Mesothelial cell of epicardium (in vitro differentiated cells): ENCODE data around the gene CYSLTR2. TPM values are rescaled to one million over a fixed set of nuclear protein-coding genes. Genes with fewer than 3 reads are reported as not detected.
"Not testable (repeated sequence)": the region's sequence is repeated elsewhere in the genome, so short reads cannot be mapped to it uniquely, and the experiment has no call there.

ENCODE experiments used
- DNase-seq, 2 experiments: peaks; one replicate each; pipeline ENCODE4 v3.0.0; 2021; ENCODE audit warnings: low spot score in 2 of 2; ENCODE audit not compliant: unreplicated experiment in 2 of 2
- H3K27ac Mint-ChIP-seq: 2 replicates; pipeline ENCODE4 v1.8.0; 2021; ENCODE audit warnings: mixed read lengths
- H3K27me3 Mint-ChIP-seq: 2 replicates; pipeline ENCODE4 v1.8.0; 2021; ENCODE audit warnings: low read depth, mixed read lengths
- H3K36me3 Mint-ChIP-seq: 2 replicates; pipeline ENCODE4 v1.8.0; 2021; ENCODE audit warnings: mixed read lengths
- H3K4me1 Mint-ChIP-seq: 2 replicates; pipeline ENCODE4 v1.8.0; 2021; ENCODE audit warnings: mixed read lengths
- H3K4me3 Mint-ChIP-seq: 2 replicates; pipeline ENCODE4 v1.8.0; 2021; ENCODE audit warnings: mild to moderate bottlenecking, moderate library complexity, mixed read lengths
- H3K9me3 Mint-ChIP-seq: 2 replicates; pipeline ENCODE4 v1.8.0; 2021; ENCODE audit warnings: mixed read lengths
- CTCF ChIP-seq: fragments of 200-600 bp; sonication (generic); IDR thresholded peaks from one replicate; pipeline ENCODE4 v1.5.0; 2021; ENCODE audit warnings: antibody characterized with exemption; ENCODE audit not compliant: unreplicated experiment
- total RNA-seq: library from RNA; stranded (reverse); gene quantifications from 3 replicates; pipeline ENCODE4 v1.2.1, GENCODE V29; 2021

Gene CYSLTR2
- total RNA-seq, 1 donor from 2014 or later, result 3.9 TPM

DNA sequence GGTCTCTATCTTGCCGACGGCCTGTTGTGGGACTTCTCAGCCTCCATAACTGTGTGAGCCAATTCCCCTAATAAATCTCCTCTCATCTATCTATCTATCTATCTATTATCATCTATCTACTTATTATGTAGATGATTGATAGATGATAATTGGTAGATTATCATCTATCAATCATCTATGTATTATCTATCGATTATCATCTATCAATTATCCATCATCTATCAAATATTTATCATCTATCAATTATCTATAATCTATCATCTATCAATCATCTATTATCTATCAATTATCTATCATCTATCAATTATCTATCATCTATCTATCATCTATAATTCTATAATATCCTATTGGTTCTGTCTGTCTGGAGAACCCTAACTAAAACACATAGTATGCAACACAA, 33.5 kb downstream of the CYSLTR2 start:
- H3K9me3 Mint-ChIP-seq, result peaks cover 20% of the 10 kb centered on the region
- H3K4me1 Mint-ChIP-seq, result no peaks in the 10 kb centered on the region
- H3K36me3 Mint-ChIP-seq, result peaks cover 4% of the 10 kb centered on the region
- TF ChIP-seq CTCF, result no peak
- no peak overlapping the region for H3K27ac Mint-ChIP-seq
- H3K4me3 Mint-ChIP-seq, result no peak overlapping the region
- no peaks in the 10 kb centered on the region for H3K27me3 Mint-ChIP-seq
- DNase-seq, result no peak

- DNase-seq, result no peak
- Mint-ChIP-seq H3K4me1 (no peaks in the 10 kb centered on the region), H3K36me3 (peaks cover 4% of the 10 kb centered on the region), H3K27me3 (no peaks in the 10 kb centered on the region), H3K27ac (no peak overlapping the region), H3K9me3 (peaks cover 31% of the 10 kb centered on the region), H3K4me3 (no peak overlapping the region)
- no peak for TF ChIP-seq CTCF
These were observed 40.3 kb downstream of the CYSLTR2 start for GRCh38 chr13:48693998-48694397.

DNA sequence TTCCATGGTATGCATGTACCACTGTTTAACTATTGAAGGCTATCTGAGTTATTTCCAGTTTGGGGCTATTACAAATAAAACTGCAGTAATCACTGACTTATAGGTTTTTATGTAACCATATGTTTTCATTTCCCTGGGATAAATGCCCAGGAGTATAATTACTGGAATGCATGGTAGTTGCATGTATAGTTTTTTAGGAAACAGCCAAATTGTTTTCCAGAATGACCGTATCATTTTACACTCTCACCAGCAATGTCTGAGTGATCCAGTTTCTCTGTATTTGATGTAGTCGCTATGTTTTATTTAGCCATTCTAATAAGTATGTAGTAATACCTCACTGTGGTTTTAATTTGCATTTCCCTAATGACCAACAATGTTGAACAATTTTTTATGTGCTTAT, 42.0 kb downstream of the CYSLTR2 start:
- Mint-ChIP-seq H3K27me3 (no peaks in the 10 kb centered on the region), H3K9me3 (peaks cover 22% of the 10 kb centered on the region), H3K4me1 (no peaks in the 10 kb centered on the region), H3K4me3 (no peak overlapping the region), H3K27ac (no peak overlapping the region), H3K36me3 (no peaks in the 10 kb centered on the region)
- no peak for DNase-seq
- TF ChIP-seq CTCF, result no peak

DNA sequence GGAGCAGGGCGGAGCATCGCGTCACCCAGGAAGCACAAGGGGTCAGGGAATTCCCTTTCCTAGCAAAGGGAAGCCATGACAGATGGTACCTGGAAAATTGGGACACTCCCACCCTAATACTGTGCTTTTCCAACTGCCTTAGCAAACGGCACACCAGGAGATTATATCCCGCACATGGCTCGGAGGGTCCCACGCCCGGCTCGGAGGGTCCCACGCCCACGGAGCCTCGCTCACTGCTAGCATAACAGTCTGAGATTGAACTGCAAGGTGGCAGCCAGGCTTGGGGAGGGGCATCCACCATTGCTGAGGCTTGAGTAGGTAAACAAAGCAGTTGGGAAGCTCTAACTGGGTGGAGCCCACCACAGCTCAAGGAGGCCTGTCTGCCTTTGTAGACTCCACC, 42.9 kb downstream of the CYSLTR2 start:
- not testable (repeated sequence) for H3K27ac Mint-ChIP-seq, H3K27me3 Mint-ChIP-seq, H3K4me3 Mint-ChIP-seq, H3K4me1 Mint-ChIP-seq, DNase-seq, H3K36me3 Mint-ChIP-seq
- peaks cover 26% of the 10 kb centered on the region for H3K9me3 Mint-ChIP-seq

DNA sequence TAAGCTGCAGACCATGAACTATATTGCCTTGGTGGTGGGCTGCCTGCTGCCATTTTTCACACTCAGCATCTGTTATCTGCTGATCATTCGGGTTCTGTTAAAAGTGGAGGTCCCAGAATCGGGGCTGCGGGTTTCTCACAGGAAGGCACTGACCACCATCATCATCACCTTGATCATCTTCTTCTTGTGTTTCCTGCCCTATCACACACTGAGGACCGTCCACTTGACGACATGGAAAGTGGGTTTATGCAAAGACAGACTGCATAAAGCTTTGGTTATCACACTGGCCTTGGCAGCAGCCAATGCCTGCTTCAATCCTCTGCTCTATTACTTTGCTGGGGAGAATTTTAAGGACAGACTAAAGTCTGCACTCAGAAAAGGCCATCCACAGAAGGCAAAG, 53.7 kb downstream of the CYSLTR2 start:
- Mint-ChIP-seq H3K36me3 (peaks cover 5% of the 10 kb centered on the region), H3K27ac (no peak overlapping the region), H3K9me3 (peaks cover 55% of the 10 kb centered on the region), H3K4me1 (no peaks in the 10 kb centered on the region), H3K4me3 (no peak overlapping the region), H3K27me3 (no peaks in the 10 kb centered on the region)
- no peak for TF ChIP-seq CTCF
- no peak for DNase-seq

DNA sequence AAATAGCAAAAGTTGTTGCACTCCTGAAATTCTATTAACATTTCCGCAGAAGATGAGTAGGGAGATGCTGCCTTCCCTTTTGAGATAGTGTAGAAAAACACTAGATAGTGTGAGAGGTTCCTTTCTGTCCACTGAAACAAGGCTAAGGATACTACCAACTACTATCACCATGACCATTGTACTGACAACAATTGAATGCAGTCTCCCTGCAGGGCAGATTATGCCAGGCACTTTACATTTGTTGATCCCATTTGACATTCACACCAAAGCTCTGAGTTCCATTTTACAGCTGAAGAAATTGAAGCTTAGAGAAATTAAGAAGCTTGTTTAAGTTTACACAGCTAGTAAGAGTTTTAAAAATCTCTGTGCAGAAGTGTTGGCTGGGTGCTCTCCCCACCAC, 55.0 kb downstream of the CYSLTR2 start:
- no peaks in the 10 kb centered on the region for H3K27me3 Mint-ChIP-seq
- no peak for DNase-seq
- no peak overlapping the region for H3K4me3 Mint-ChIP-seq
- no peak overlapping the region for H3K27ac Mint-ChIP-seq
- peaks cover 7% of the 10 kb centered on the region for H3K36me3 Mint-ChIP-seq
- H3K4me1 Mint-ChIP-seq, result no peaks in the 10 kb centered on the region
- TF ChIP-seq CTCF, result no peak
- H3K9me3 Mint-ChIP-seq, result peaks cover 55% of the 10 kb centered on the region
